Uterus (tissue), 2 donors: Measurements from ENCODE around the gene STARD8.

Experiments used
- POLR2A ChIP-seq, 2 donors: fragments of 450-650 bp; IDR thresholded peaks; one replicate each; pipeline ENCODE4 v1.6.1; 2016; ENCODE audit warnings: antibody characterized with exemption in 2 of 2, mild to moderate bottlenecking in 1 of 2, moderate library complexity in 1 of 2
- TF ChIP-seq, protein P1 (sequence below), 4 experiments: fragments of 200-600 bp in 2 of 4; fragments of 450-650 bp in 2 of 4; sonication (generic) in 2 of 4; IDR thresholded peaks; one replicate each; pipeline ENCODE4 v1.5.1; 2016 to 2019; ENCODE audit warnings: antibody characterized with exemption in 4 of 4, mild to moderate bottlenecking in 2 of 4, moderate library complexity in 1 of 4

DNA sequence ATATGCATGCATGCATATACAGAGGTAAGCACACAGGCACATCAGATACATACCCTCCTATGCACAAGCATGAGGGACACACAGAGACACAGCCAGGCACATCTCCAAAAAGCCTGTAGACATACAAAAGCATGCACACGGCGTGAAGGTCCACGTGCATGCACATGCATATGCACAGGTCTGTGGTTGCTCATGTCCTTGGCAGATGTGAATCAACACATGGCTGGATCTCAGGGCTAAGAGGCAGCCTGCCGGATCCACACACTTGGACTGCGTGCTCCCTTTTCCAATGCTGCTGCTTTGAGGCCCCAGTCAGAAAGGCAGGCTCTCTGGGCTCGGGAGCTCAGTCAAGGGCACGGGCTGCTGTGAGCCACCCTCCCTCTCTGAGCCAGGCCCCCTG lies 3.6 kb downstream of the STARD8 start:
- TF ChIP-seq, protein P1, sequence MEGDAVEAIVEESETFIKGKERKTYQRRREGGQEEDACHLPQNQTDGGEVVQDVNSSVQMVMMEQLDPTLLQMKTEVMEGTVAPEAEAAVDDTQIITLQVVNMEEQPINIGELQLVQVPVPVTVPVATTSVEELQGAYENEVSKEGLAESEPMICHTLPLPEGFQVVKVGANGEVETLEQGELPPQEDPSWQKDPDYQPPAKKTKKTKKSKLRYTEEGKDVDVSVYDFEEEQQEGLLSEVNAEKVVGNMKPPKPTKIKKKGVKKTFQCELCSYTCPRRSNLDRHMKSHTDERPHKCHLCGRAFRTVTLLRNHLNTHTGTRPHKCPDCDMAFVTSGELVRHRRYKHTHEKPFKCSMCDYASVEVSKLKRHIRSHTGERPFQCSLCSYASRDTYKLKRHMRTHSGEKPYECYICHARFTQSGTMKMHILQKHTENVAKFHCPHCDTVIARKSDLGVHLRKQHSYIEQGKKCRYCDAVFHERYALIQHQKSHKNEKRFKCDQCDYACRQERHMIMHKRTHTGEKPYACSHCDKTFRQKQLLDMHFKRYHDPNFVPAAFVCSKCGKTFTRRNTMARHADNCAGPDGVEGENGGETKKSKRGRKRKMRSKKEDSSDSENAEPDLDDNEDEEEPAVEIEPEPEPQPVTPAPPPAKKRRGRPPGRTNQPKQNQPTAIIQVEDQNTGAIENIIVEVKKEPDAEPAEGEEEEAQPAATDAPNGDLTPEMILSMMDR (IDR thresholded peaks at IDR 0.05), result no peak
- no peak for TF ChIP-seq POLR2A (IDR thresholded peaks at IDR 0.05)
